NCI-H2196 (cell line): ENCODE data around the gene PCDHAC1.
"Not testable (repeated sequence)": the region's sequence is repeated elsewhere in the genome, so short reads cannot be mapped to it uniquely, and the experiment has no call there.

ENCODE experiments used
- DNase-seq: peaks from one replicate; lab custom pipeline; 2025; ENCODE audit not compliant: unreplicated experiment; lab: John Stamatoyannopoulos, UW

Gene PCDHAC1

GRCh38 chr5:140925806-140926442 is at the start of gene PCDHAC1:
Gene PCDHAC1, plus strand, starts transcription at chr5:140926299. Its CDS starts 594 bp downstream, at chr5:140926893.
- DNase-seq: peak; percentile 81

- DNase-seq: not testable (repeated sequence)
These were observed 49.4 kb upstream of the PCDHAC1 start for GRCh38 chr5:140876541-140877261.

GRCh38 chr5:140877262-140877581 is 48.9 kb upstream of the PCDHAC1 start:
- DNase-seq: no peak

- DNase-seq: no peak
These were observed 44.1 kb upstream of the PCDHAC1 start, which contains the start of gene PCDHA13 for GRCh38 chr5:140881889-140882590. Gene PCDHA13, plus strand, starts transcription at chr5:140882124. Its CDS starts 145 bp downstream, at chr5:140882269.

GRCh38 chr5:140882591-140882899 is 43.6 kb upstream of the PCDHAC1 start:
- no peak for DNase-seq

GRCh38 chr5:140883373-140883772 is 42.7 kb upstream of the PCDHAC1 start:
- DNase-seq: no peak

- no peak for DNase-seq
These were observed 42.0 kb upstream of the PCDHAC1 start for GRCh38 chr5:140883927-140884697.

- no peak for DNase-seq
These were observed 9.8 kb upstream of the PCDHAC1 start for GRCh38 chr5:140916325-140916724.

- no peak for DNase-seq
These were observed 2.5 kb upstream of the PCDHAC1 start for GRCh38 chr5:140923601-140924000.

GRCh38 chr5:140926443-140927227 is 536 bp downstream of the PCDHAC1 start:
- DNase-seq: peak; percentile 92

- DNase-seq: no peak
These were observed 1.1 kb downstream of the PCDHAC1 start for GRCh38 chr5:140927228-140927573.

- DNase-seq: no peak
These were observed 9.0 kb downstream of the PCDHAC1 start for GRCh38 chr5:140934964-140935606.

- DNase-seq: no peak
These were observed 20.5 kb downstream of the PCDHAC1 start for GRCh38 chr5:140946578-140946977.

- DNase-seq: no peak
These were observed 25.5 kb downstream of the PCDHAC1 start for GRCh38 chr5:140951636-140952035.

- DNase-seq: no peak
These were observed 27.1 kb downstream of the PCDHAC1 start for GRCh38 chr5:140953234-140953633.

GRCh38 chr5:140962190-140962589 is 36.1 kb downstream of the PCDHAC1 start:
- DNase-seq: no peak

- no peak for DNase-seq
These were observed 38.3 kb downstream of the PCDHAC1 start for GRCh38 chr5:140964356-140964755.

- no peak for DNase-seq
These were observed 39.8 kb downstream of the PCDHAC1 start for GRCh38 chr5:140965905-140966292.

- DNase-seq: peak; percentile 61
These were observed 40.5 kb downstream of the PCDHAC1 start, which contains the start of gene PCDHAC2 for GRCh38 chr5:140966293-140967225. Gene PCDHAC2, plus strand, starts transcription at chr5:140966476. Its CDS starts 291 bp downstream, at chr5:140966767.
